Femur (tissue), 1 donor: Measurements from ENCODE around the gene MTHFS.

Experiments used
- DNase-seq: peaks from one replicate; pipeline ENCODE4 v3.0.0-alpha.2; 2017

MTHFS gene

DNA sequence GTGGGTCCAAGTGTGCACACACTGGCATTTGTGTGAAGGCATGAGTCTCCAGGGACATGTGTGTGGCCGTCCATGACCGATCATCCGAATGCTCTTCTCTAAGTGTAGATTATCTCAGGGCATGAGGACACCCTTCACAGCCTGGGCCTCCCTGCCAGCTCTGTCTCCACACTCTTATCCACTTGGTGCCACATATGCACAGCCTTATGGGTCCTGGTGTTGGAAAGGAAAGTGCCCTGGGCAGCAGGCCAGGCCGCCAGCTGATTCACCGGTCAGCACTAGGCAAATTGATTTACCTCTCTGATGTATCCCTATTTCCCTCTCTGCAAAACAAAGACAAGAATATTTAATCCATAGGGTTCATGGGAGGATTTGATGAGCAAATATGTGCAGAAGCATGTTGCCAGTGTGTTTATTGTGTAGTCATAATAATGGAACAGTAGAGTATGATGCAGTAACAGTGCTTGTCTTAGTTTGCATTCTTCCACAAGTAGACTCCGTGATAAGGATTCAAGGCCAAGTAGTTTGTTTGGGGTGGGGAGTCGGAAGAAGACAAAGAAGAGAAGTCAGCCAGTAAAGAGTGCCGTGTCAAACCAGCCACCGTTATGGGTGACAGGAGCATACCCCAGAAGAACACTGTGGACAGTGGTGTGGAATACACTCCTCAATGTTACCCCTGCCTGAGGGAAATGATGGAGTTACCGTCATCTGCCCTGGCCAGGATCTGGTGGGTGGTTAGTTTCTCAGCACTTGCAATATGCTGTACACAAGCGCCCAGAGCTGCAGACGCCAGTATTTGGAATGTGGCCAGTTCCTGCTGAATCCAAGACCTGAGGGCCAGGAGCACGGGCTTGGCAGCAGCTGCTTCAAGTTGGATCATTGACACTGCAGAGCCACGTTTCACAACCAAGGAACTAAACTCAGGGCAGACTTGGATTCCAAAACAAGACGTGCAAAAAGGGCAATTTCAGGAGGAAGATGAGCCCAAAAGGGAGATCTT is 85.1 kb downstream of the MTHFS start:
- peak; percentile 77 for DNase-seq

GRCh38 chr15:79804838-79805237 is 92.0 kb downstream of the MTHFS start:
- DNase-seq: no peak

DNA sequence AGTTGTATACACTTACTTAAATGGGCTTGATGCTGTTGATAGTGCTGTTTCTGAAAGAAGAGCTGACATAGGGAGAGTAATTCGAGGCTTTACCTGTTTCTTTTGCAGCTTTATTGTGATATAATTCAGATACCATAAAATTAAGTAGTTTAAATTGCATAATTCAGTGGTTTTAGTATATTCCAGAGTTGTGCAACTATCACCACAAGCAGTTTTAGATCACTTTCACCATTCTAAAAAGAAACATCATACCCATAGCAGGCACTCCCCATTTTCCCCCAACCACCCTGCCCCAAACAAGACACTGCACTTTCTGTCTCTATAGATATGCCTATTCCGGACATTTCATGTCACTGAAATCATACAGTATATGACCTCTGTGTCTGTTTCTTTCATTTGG is 98.5 kb downstream of the MTHFS start:
- DNase-seq: no peak
